Measurements from ENCODE around the gene CDKN1C.

Gene CDKN1C

DNA sequence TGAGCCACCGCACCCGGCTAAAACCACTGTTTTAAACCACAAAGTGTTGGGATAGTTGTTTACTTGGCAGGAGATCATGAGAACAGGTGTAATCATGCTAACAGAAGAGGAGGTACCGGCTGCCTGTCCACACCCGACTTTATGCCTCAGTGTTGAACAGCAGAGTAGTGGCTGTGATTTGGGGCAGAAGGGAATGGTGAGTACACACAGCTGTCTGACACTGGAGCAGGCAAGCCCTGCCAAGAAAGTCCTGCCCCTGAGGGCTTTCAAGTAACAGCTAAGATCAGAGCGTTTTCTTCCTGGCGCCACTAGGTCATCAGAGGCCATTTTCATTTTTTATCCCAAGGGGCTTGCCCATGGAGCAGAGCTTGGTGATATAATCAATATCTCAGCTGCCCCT, 8.1 kb downstream of the CDKN1C start:
- Histone ChIP-seq H3K27me3 (ENCODE audit: low read length) (no peaks in the 10 kb centered on the region), H3K9me2 (replicated peaks; ENCODE audit: insufficient read depth, low read length) (no peaks in the 10 kb centered on the region), H3K36me3 (ENCODE audit: low read length) (no peaks in the 10 kb centered on the region), H3K9me3 (ENCODE audit: insufficient read depth, low read length) (no peaks in the 10 kb centered on the region), H3K4me2 (ENCODE audit: low read depth, low read length, poor library complexity, severe bottlenecking) (no peak overlapping the region), H3F3A (ENCODE audit: insufficient read depth) (no peaks in the 10 kb centered on the region), H3K4me3 (ENCODE audit: insufficient read depth, low read length, poor library complexity, severe bottlenecking) (no peak overlapping the region), H2AFZ (ENCODE audit: low read depth, low read length, severe bottlenecking) (no peak overlapping the region), H3K79me2 (ENCODE audit: insufficient read depth, low read length) (no peaks in the 10 kb centered on the region), H3K9ac (ENCODE audit: low read length) (no peak overlapping the region), H4K20me1 (ENCODE audit: low read depth, low read length) (no peaks in the 10 kb centered on the region), H3K27ac (ENCODE audit: low read depth, low read length) (no peak overlapping the region)
- no peak for TF ChIP-seq EZH2phosphoT487 (conservative IDR thresholded peaks at IDR 0.05; ENCODE audit: low read length)
- TF ChIP-seq, protein P1, sequence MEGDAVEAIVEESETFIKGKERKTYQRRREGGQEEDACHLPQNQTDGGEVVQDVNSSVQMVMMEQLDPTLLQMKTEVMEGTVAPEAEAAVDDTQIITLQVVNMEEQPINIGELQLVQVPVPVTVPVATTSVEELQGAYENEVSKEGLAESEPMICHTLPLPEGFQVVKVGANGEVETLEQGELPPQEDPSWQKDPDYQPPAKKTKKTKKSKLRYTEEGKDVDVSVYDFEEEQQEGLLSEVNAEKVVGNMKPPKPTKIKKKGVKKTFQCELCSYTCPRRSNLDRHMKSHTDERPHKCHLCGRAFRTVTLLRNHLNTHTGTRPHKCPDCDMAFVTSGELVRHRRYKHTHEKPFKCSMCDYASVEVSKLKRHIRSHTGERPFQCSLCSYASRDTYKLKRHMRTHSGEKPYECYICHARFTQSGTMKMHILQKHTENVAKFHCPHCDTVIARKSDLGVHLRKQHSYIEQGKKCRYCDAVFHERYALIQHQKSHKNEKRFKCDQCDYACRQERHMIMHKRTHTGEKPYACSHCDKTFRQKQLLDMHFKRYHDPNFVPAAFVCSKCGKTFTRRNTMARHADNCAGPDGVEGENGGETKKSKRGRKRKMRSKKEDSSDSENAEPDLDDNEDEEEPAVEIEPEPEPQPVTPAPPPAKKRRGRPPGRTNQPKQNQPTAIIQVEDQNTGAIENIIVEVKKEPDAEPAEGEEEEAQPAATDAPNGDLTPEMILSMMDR (IDR thresholded peaks at IDR 0.05; ENCODE audit: insufficient read depth, low read length, poor library complexity, severe bottlenecking) = no peak

DNA sequence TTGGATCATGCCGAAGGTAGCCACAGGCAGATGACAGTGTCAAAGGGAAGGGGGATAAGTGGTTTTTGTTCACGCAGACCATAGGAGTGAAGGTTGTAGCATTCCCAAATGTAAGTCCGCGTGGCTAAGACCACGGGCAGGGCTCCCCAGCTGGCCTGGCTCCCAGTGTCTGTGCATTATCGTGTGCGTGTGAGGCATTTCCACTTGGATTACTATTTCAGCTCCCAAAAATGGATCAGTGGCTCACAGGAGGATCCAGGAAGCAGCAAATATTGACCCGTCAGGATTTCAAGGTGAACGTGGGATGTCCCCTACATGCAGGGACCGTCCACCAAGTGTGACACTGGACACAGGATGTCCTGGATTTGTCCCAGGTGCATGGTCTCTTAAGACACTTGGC, 10.6 kb downstream of the CDKN1C start:
- no peak overlapping the region for H3K4me3 ChIP-seq (ENCODE audit: insufficient read depth, low read length, poor library complexity, severe bottlenecking)
- TF ChIP-seq EZH2phosphoT487 (conservative IDR thresholded peaks at IDR 0.05; ENCODE audit: low read length) = no peak
- TF ChIP-seq, protein P1 (IDR thresholded peaks at IDR 0.05; ENCODE audit: insufficient read depth, low read length, poor library complexity, severe bottlenecking) = no peak
- H3K9me2 ChIP-seq (replicated peaks; ENCODE audit: insufficient read depth, low read length) = no peaks in the 10 kb centered on the region
- H3F3A ChIP-seq (ENCODE audit: insufficient read depth) = no peaks in the 10 kb centered on the region
- H3K27ac ChIP-seq (ENCODE audit: low read depth, low read length) = no peak overlapping the region
- no peaks in the 10 kb centered on the region for H3K27me3 ChIP-seq (ENCODE audit: low read length)
- no peaks in the 10 kb centered on the region for H3K36me3 ChIP-seq (ENCODE audit: low read length)
- no peak overlapping the region for H3K9ac ChIP-seq (ENCODE audit: low read length)
- no peaks in the 10 kb centered on the region for H3K9me3 ChIP-seq (ENCODE audit: insufficient read depth, low read length)
- H2AFZ ChIP-seq (ENCODE audit: low read depth, low read length, severe bottlenecking) = no peak overlapping the region
- no peak overlapping the region for H3K4me2 ChIP-seq (ENCODE audit: low read depth, low read length, poor library complexity, severe bottlenecking)
- no peaks in the 10 kb centered on the region for H3K79me2 ChIP-seq (ENCODE audit: insufficient read depth, low read length)
- H4K20me1 ChIP-seq (ENCODE audit: low read depth, low read length) = no peaks in the 10 kb centered on the region

DNA sequence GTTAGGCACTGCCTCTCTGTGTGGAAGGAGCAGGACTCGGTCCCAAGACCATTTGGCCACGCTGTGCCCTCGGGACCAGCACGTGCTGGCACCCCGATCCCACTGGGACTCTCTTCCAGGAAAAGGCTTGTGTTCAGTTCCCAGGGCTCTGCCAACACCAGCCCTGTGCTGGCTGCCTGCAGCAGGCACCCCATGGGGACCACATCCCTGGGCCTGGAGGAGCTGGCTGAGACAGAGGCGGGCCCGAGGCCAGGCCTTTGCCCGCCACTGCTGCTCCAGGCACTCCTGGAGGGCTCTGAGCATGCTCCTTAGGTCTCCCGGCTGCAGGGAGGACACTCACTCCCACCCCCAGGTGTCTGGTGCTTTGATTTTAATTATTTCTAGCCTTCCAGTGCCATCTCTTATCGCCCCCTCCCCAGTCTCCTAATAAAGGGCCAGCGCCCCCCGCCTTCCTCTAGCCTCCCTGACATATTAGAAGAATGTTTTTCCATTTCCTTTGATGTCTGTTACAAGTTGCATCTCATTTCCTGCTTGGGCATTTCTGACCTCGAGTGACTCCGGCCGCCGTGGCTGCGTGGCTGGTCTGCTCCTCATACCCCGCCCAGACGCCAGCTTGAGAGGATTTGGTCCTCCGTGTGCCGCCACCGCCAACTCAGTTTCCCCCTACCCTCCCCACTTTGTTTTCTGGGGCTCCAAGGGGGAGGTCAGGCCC, 14.4 kb downstream of the CDKN1C start:
- no peak overlapping the region for H3K9ac ChIP-seq (ENCODE audit: low read length)
- no peak for TF ChIP-seq EZH2phosphoT487 (conservative IDR thresholded peaks at IDR 0.05; ENCODE audit: low read length)
- TF ChIP-seq, protein P1 (IDR thresholded peaks at IDR 0.05; ENCODE audit: insufficient read depth, low read length, poor library complexity, severe bottlenecking) = no peak
- H3K4me2 ChIP-seq (ENCODE audit: low read depth, low read length, poor library complexity, severe bottlenecking) = no peak overlapping the region
- no peaks in the 10 kb centered on the region for H3K9me3 ChIP-seq (ENCODE audit: insufficient read depth, low read length)
- no peaks in the 10 kb centered on the region for H4K20me1 ChIP-seq (ENCODE audit: low read depth, low read length)
- no peaks in the 10 kb centered on the region for H3K9me2 ChIP-seq (replicated peaks; ENCODE audit: insufficient read depth, low read length)
- H3K27ac ChIP-seq (ENCODE audit: low read depth, low read length) = no peak overlapping the region
- H3K36me3 ChIP-seq (ENCODE audit: low read length) = no peaks in the 10 kb centered on the region
- H3K4me3 ChIP-seq (ENCODE audit: insufficient read depth, low read length, poor library complexity, severe bottlenecking) = no peak overlapping the region
- no peaks in the 10 kb centered on the region for H3K27me3 ChIP-seq (ENCODE audit: low read length)
- no peak overlapping the region for H2AFZ ChIP-seq (ENCODE audit: low read depth, low read length, severe bottlenecking)
- H3F3A ChIP-seq (ENCODE audit: insufficient read depth) = no peaks in the 10 kb centered on the region
- H3K79me2 ChIP-seq (ENCODE audit: insufficient read depth, low read length) = no peaks in the 10 kb centered on the region
